IMR-90 (cell line): ENCODE results near the gene ANKDD1A. TPM values are rescaled to one million over a fixed set of nuclear protein-coding genes. Genes with fewer than 3 reads are reported as not detected.

Source experiments
- ATAC-seq: fragments of 200-7000 bp; cut with Tn5 transposase; 2 replicates; pipeline ENCODE4 v1.9.1; 2020; ENCODE audit warnings: low read depth, mild to moderate bottlenecking, moderate library complexity
- BruUV-seq: library from RNA; stranded (reverse); fragments of 400-500 nt; replicated peaks from 2 replicates; lab custom pipeline; 2021; lab: Mats Ljungman, UMichigan
- CTCF ChIA-PET: fragments of 300-600 bp; formaldehyde crosslinking; extraction: SDS; loops from one replicate; lab custom pipeline; 2021; ENCODE audit warnings: antibody characterized with exemption; lab: Yijun Ruan, JAX
- POLR2A ChIA-PET: fragments of 300-600 bp; sonication (Branson Sonifier 250); formaldehyde crosslinking; loops from one replicate; lab custom pipeline; 2022; ENCODE audit warnings: antibody characterized with exemption; ENCODE audit not compliant: unreplicated experiment; lab: Charles Lee
- DNase-seq: peaks from one replicate; pipeline ENCODE4 v3.0.0; 2013
- H2AFZ ChIP-seq: replicated peaks from 2 replicates; pipeline ENCODE3; 2013; ENCODE audit warnings: low read length, mild to moderate bottlenecking; ENCODE audit not compliant: poor library complexity
- H2AK5ac ChIP-seq: 2 replicates; pipeline ENCODE4 v1.6.1; 2013; ENCODE audit warnings: low read depth, low read length, inconsistent platforms
- H2AK9ac ChIP-seq: replicated peaks from 2 replicates; pipeline ENCODE3; 2013; ENCODE audit warnings: mild to moderate bottlenecking, low read depth, low read length, moderate library complexity; ENCODE audit not compliant: poor library complexity
- H2BK120ac ChIP-seq: 2 replicates; pipeline ENCODE4 v1.6.1; 2013; ENCODE audit warnings: low read depth, low read length, inconsistent platforms
- H2BK15ac ChIP-seq: 3 replicates; pipeline ENCODE4 v1.6.1; 2013; ENCODE audit warnings: low read depth, low read length, inconsistent platforms
- H2BK20ac ChIP-seq: 2 replicates; pipeline ENCODE4 v1.6.1; 2013; ENCODE audit warnings: low read depth, mild to moderate bottlenecking, inconsistent platforms, low read length, moderate library complexity
- H2BK5ac ChIP-seq: 2 replicates; pipeline ENCODE4 v1.6.1; 2013; ENCODE audit warnings: mild to moderate bottlenecking, low read depth, low read length, inconsistent platforms; ENCODE audit not compliant: poor library complexity, severe bottlenecking
- H3K14ac ChIP-seq: replicated peaks from 2 replicates; pipeline ENCODE4 v1.6.1; 2013; ENCODE audit warnings: low read depth, low read length, inconsistent platforms
- H3K18ac ChIP-seq: 2 replicates; pipeline ENCODE4 v1.6.1; 2013; ENCODE audit warnings: low read depth, low read length, control low read depth
- H3K23ac ChIP-seq: 2 replicates; pipeline ENCODE4 v1.6.1; 2013; ENCODE audit warnings: low read depth, low read length, inconsistent platforms
- H3K27ac ChIP-seq: 2 replicates; pipeline ENCODE4 v1.5.1; 2013; ENCODE audit warnings: mild to moderate bottlenecking, control low read depth, low read length; ENCODE audit not compliant: insufficient read depth
- H3K27me3 ChIP-seq: 2 replicates; pipeline ENCODE4 v1.6.1; 2013; ENCODE audit warnings: low read length; ENCODE audit not compliant: control insufficient read depth, insufficient read depth
- H3K36me3 ChIP-seq: 2 replicates; pipeline ENCODE4 v1.6.1; 2013; ENCODE audit warnings: low read length, mixed read lengths; ENCODE audit not compliant: control insufficient read depth, insufficient read depth
- H3K4ac ChIP-seq: 2 replicates; pipeline ENCODE4 v1.6.1; 2013; ENCODE audit warnings: low read depth, low read length, inconsistent platforms
- H3K4me1 ChIP-seq: 2 replicates; pipeline ENCODE4 v1.6.1; 2013; ENCODE audit warnings: low read length, mixed read lengths; ENCODE audit not compliant: control insufficient read depth, insufficient read depth
- H3K4me2 ChIP-seq: 2 replicates; pipeline ENCODE4 v1.6.1; 2013; ENCODE audit warnings: low read depth, mild to moderate bottlenecking, control low read depth, low read length, moderate library complexity
- H3K4me3 ChIP-seq: 2 replicates; pipeline ENCODE4 v1.5.1; 2013; ENCODE audit warnings: low read depth, mild to moderate bottlenecking, control low read depth, low read length, moderate library complexity; ENCODE audit not compliant: insufficient read depth
- H3K56ac ChIP-seq: 2 replicates; pipeline ENCODE4 v1.6.1; 2013; ENCODE audit warnings: low read length, inconsistent platforms; ENCODE audit not compliant: insufficient read depth; ENCODE audit errors: extremely low read depth
- H3K79me1 ChIP-seq, 2 experiments: 2 replicates each; pipeline ENCODE4 v1.6.1; 2013; ENCODE audit warnings: low read length in 2 of 2, inconsistent platforms in 1 of 2, low read depth in 1 of 2
- H3K9ac ChIP-seq: 2 replicates; pipeline ENCODE4 v1.6.1; 2013; ENCODE audit warnings: low read depth, low read length, control low read depth
- H3K9me1 ChIP-seq: 2 replicates; pipeline ENCODE4 v1.6.1; 2013; ENCODE audit warnings: low read length, inconsistent platforms; ENCODE audit not compliant: insufficient read depth
- H3K9me3 ChIP-seq: 2 replicates; pipeline ENCODE4 v1.6.1; 2013; ENCODE audit warnings: low read length; ENCODE audit not compliant: control insufficient read depth, insufficient read depth
- H4K20me1 ChIP-seq: 2 replicates; pipeline ENCODE4 v1.6.1; 2013; ENCODE audit warnings: low read length, inconsistent platforms; ENCODE audit not compliant: insufficient read depth
- H4K5ac ChIP-seq: 2 replicates; pipeline ENCODE4 v1.6.1; 2013; ENCODE audit warnings: mild to moderate bottlenecking, low read depth, low read length, control low read depth
- H4K8ac ChIP-seq, 2 experiments: 2 replicates each; pipeline ENCODE4 v1.6.1; 2013; ENCODE audit warnings: low read depth in 2 of 2, low read length in 2 of 2, control low read depth in 1 of 2, inconsistent platforms in 1 of 2
- H4K91ac ChIP-seq: 2 replicates; pipeline ENCODE4 v1.6.1; 2013; ENCODE audit warnings: low read depth, low read length, inconsistent platforms; ENCODE audit not compliant: insufficient read depth
- MAFK ChIP-seq: IDR thresholded peaks from 2 replicates; pipeline ENCODE4 v1.6.1; 2012; ENCODE audit warnings: low read depth, low read length, improper control_type of control experiment
- POLR2A ChIP-seq: IDR thresholded peaks from 2 replicates; pipeline ENCODE4 v1.6.1; 2012; ENCODE audit warnings: mild to moderate bottlenecking, low read depth, low read length
- whole genome bisulfite sequencing, 2 experiments: methylation state at CpG; one replicate each; pipeline versions ENCODE4 v1.1.5 to v1.1.7; 2013; ENCODE audit warnings: missing lambda C conversion rate in 2 of 2; ENCODE audit not compliant: insufficient read length in 1 of 2; ENCODE audit errors: extremely low coverage in 2 of 2; 5-methylcytosine and 5-hydroxymethylcytosine counted together
- dilution Hi-C: fragments of 300-500 bp; cut with HindIII; formaldehyde crosslinking; loops from one replicate; pipeline ENCODE4 v1.14.3; 2018; ENCODE audit warnings: low sequenced_read_pairs; ENCODE audit not compliant: unreplicated experiment
- in situ Hi-C: fragments of 300-500 bp; cut with MboI; formaldehyde crosslinking; loops from 3 replicates; pipeline ENCODE4 v1.14.3; 2019; ENCODE audit warnings: low sequenced_read_pairs, inconsistent platforms, mixed read lengths
- intact Hi-C: fragments of 100-400 bp; cut with micrococcal nuclease; formaldehyde crosslinking; loops from 2 replicates; pipeline ENCODE4 v1.10.0; 2022
- polyA plus RNA-seq, 3 experiments: library from polyadenylated mRNA; depleted of rRNA; stranded (reverse); fragments of >200 nt; gene quantifications; 2 replicates each; pipeline ENCODE4 v1.2.3, GENCODE V29; 2012; ENCODE audit warnings: low replicate concordance in 1 of 3
- total RNA-seq: library from RNA; depleted of rRNA; stranded (reverse); fragments of >200 nt; gene quantifications from 2 replicates; pipeline ENCODE4 v1.2.3, GENCODE V29; 2012

ANKDD1A gene
- total and polyA plus RNA-seq, 2 of the 4 experiments (the other 2 are of a cell fraction), result 3.6 to 4.9 TPM

GRCh38 chr15:64877435-64877834 lies 34.3 kb upstream of the ANKDD1A start:
- no CpG with 5 or more reads among the region's 3 CpGs for WGBS, 2 experiments
- dilution Hi-C loops, result no loop called here

More at GRCh38 chr15:64877435-64877834, 34.3 kb upstream of the ANKDD1A start:
- no TSS peak for BruUV-seq
- CTCF ChIA-PET, result no interaction called here
- Histone ChIP-seq H3K9ac (peak overlapping the region; percentile 53; the same call in 1 of the 2 replicates), H3K4me1 (peaks cover 17% of the 10 kb centered on the region), H2BK120ac (peak overlapping the region; percentile 47; the same call in 1 of the 2 replicates), H4K20me1 (no peaks in the 10 kb centered on the region), H2BK5ac (peak overlapping the region; percentile 22), H3K79me1 (peaks cover 0 to 21% of the 10 kb centered on the region in 2 experiments; a peak in 2 of 4 replicates), H3K4ac (peak overlapping the region; percentile 58), H2AK5ac (peak overlapping the region; percentile 89), H3K27me3 (no peaks in the 10 kb centered on the region), H4K8ac (peak overlapping the region; percentile 29 to 80; a peak in 3 of 4 replicates), H3K18ac (peak overlapping the region; percentile 16; the same call in 1 of the 2 replicates), H2BK20ac (peak overlapping the region; percentile 44), H3K56ac (no peak overlapping the region), H4K91ac (peak overlapping the region; percentile 84; the same call in 1 of the 2 replicates), H2BK15ac (no peak overlapping the region), H3K4me3 (no peak overlapping the region), H3K36me3 (no peaks in the 10 kb centered on the region), H3K4me2 (no peak overlapping the region), H3K9me1 (peaks cover 19% of the 10 kb centered on the region), H3K14ac (peak overlapping the region; percentile 89), H3K9me3 (no peaks in the 10 kb centered on the region), H3K27ac (peak overlapping the region; percentile 39; the same call in 1 of the 2 replicates), H3K23ac (no peak overlapping the region), H2AFZ (peak overlapping the region; percentile 83), H2AK9ac (peak overlapping the region; percentile 18), H4K5ac (peak overlapping the region; percentile 56; the same call in 1 of the 2 replicates)
- ATAC-seq (peak; percentile 33; the same call in 1 of the 2 replicates), DNase-seq (no peak)
- POLR2A ChIA-PET, result no interaction called here
- intact Hi-C loops (no loop called here), in situ Hi-C loops (no loop called here)
- no peak for TF ChIP-seq POLR2A
- peak; percentile 77 for TF ChIP-seq MAFK
